Motor neuron (in vitro differentiated cells): ENCODE measurements around the gene MLKL. TPM values are rescaled to one million over a fixed set of nuclear protein-coding genes. Genes with fewer than 3 reads are reported as not detected.
A peak's percentile ranks its signal among the peaks of the same experiment; 100 is the strongest.

ENCODE experiments used
- ATAC-seq, 8 experiments: fragments of 200-7000 bp; cut with Tn5 transposase; replicated peaks in 6 of 8; 2 replicates each; pipeline ENCODE4 v1.8.0; 2021; ENCODE audit warnings: mild to moderate bottlenecking in 8 of 8, moderate library complexity in 8 of 8
- H3K27ac ChIP-seq, 2 donors: fragments of 250-450 bp; sonication (Bioruptor Pico); 2 replicates each; pipeline ENCODE4 v1.9.0; 2021; ENCODE audit warnings: antibody characterized with exemption in 2 of 2, mild to moderate bottlenecking in 2 of 2, moderate library complexity in 1 of 2
- H3K4me1 ChIP-seq, 2 donors: fragments of 250-450 bp; sonication (Bioruptor Pico); replicated peaks in 1 of 2; 2 replicates each; pipeline ENCODE4 v1.6.1; 2021; ENCODE audit warnings: antibody characterized with exemption in 2 of 2, mild to moderate bottlenecking in 2 of 2, moderate library complexity in 1 of 2
- H3K4me3 ChIP-seq, 5 donors: fragments of 250-450 bp; sonication (Bioruptor Pico); 2 replicates each; pipeline ENCODE4 v1.9.0; 2021; ENCODE audit warnings: antibody characterized with exemption in 5 of 5, mild to moderate bottlenecking in 5 of 5, moderate library complexity in 4 of 5
- WGBS, 10 experiments: fragments of 450-650 bp; shearing (Covaris generic); methylation state at CpG; one replicate each; pipeline ENCODE4 v1.0.0; 2022; 5-methylcytosine and 5-hydroxymethylcytosine counted together
- in situ Hi-C, 9 experiments: fragments of 400-800 bp; cut with MboI; loops; one replicate each; pipeline ENCODE4 v1.15.0; 2021; ENCODE audit warnings: low sequenced_read_pairs in 9 of 9, low pct_unique_long_range_greater_than_20kb in 2 of 9; ENCODE audit not compliant: unreplicated experiment in 9 of 9
- total RNA-seq, 8 experiments: library from RNA; unstranded; fragments of 300-600 nt; gene quantifications; 2 replicates each; pipeline versions ENCODE4 v1.2.3 to v1.2.4, GENCODE V29; 2022

Gene MLKL
- total RNA-seq, 8 experiments from 2014 or later: 0.21 to 6.3 (median 1.2) TPM; not detected in 1

- in situ Hi-C loops: no loop called here
- Histone ChIP-seq H3K27ac (no peak overlapping the region), H3K4me3 (no peak overlapping the region), H3K4me1 (no peaks in the 10 kb centered on the region)
- ATAC-seq: no peak
- WGBS, 10 experiments: 57 to 100% (median 64%) methylated on average over 1 of the region's 1 CpG; no CpG with 5 or more reads in 5 of the 10 experiments
Observed at GRCh38 chr16:74652249-74652648, 48.4 kb downstream of the MLKL start.

DNA sequence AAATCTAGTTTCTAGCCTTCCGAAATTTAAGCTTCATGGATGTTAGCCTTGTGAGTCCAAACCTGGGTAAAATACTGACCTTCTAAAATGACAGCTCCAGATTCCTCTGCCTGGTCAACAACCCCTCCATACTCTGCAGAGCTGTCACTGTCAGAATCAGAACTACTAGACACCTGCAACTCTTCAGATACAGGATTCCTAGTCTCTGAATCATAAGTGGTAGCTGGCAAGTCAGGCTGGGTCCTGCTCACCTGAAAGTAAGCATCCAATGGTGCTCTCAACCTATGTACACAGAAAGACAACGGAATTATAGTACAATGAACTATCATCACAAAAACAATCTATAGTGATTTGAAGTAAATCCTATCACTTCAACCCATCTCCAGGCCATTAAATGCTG lies 48.8 kb downstream of the MLKL start:
- H3K4me1 ChIP-seq: no peaks in the 10 kb centered on the region
- ATAC-seq: no peak
- WGBS, 10 experiments: 83 to 100% (median 100%) methylated on average over 1 of the region's 2 CpGs; no CpG with 5 or more reads in 2 of the 10 experiments
- H3K27ac ChIP-seq: no peak overlapping the region
- H3K4me3 ChIP-seq: no peak overlapping the region
- in situ Hi-C loops: no loop called here

DNA sequence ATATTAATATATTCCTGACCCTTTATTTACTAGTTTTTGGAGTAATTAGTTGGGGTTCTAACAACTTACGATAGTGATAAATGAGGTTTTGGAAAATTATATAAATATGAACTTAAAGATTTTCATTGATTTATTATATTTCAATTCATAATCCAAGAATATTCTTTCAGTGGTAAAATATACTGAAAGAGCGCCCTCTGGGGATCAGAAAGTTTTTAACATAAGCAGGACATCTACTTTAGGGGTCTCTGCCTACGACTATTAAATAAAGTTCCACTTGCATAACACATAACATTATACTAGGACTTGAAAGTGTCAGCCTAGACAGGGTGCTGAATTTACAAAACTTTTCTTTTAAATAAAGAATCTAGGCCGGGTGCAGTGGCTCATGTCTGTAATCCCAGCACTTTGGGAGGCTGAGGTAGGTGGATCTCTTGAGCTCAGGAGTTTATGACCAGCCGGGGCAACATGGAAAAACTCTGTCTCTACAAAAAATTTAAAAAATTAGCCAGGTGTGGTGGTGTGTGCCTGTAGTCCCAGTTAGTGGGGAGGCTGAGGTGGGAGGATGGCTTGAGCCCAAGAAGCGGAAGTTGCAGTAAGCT lies 49.6 kb downstream of the MLKL start:
- in situ Hi-C loops: no loop called here
- WGBS, 10 experiments: 67 to 100% (median 81%) methylated on average over 1 to 6 of the region's 6 CpGs
- Histone ChIP-seq H3K4me1 (no peaks in the 10 kb centered on the region), H3K27ac (no peak overlapping the region), H3K4me3 (no peak overlapping the region)
- ATAC-seq: no peak

GRCh38 chr16:74649839-74650504 lies 50.7 kb downstream of the MLKL start:
- ATAC-seq: peak in 3 of 8 experiments; percentile 52 to 90 (median 54)
- H3K27ac ChIP-seq: no peak overlapping the region
- H3K4me1 ChIP-seq: no peaks in the 10 kb centered on the region
- in situ Hi-C loops: loop anchor here in 1 of 9 experiments (25.0 kb wide), 1 partner anchor 338 kb away; no protein-coding TSS in a partner anchor
- 20 to 100% (median 80%) methylated on average over 1 of the region's 1 CpG; no CpG with 5 or more reads in 3 of the 10 experiments for WGBS, 10 experiments
- no peak overlapping the region for H3K4me3 ChIP-seq

- Histone ChIP-seq H3K27ac (no peak overlapping the region), H3K4me3 (no peak overlapping the region), H3K4me1 (no peaks in the 10 kb centered on the region)
- ATAC-seq: no peak
- WGBS, 10 experiments: 91 to 100% (median 97%) methylated on average over 3 to 8 of the region's 8 CpGs; no CpG with 5 or more reads in 1 of the 10 experiments
- in situ Hi-C loops: loop anchor here in 1 of 9 experiments (25.0 kb wide), 1 partner anchor 330 kb away; no protein-coding TSS in a partner anchor
Observed at GRCh38 chr16:74641969-74642368, 58.7 kb downstream of the MLKL start.

- Histone ChIP-seq H3K4me3 (no peak overlapping the region), H3K27ac (no peak overlapping the region), H3K4me1 (no peaks in the 10 kb centered on the region)
- in situ Hi-C loops: loop anchor here in 1 of 9 experiments (25.0 kb wide), 1 partner anchor 326 kb away; no protein-coding TSS in a partner anchor
- no peak for ATAC-seq
- WGBS, 10 experiments: 73 to 96% (median 86%) methylated on average over 1 to 7 of the region's 7 CpGs
Observed at GRCh38 chr16:74637742-74638453, 62.8 kb downstream of the MLKL start.

- ATAC-seq: no peak
- 71 to 100% (median 90%) methylated on average over 2 to 5 of the region's 5 CpGs for WGBS, 10 experiments
- Histone ChIP-seq H3K27ac (no peak overlapping the region), H3K4me3 (no peak overlapping the region), H3K4me1 (no peaks in the 10 kb centered on the region)
- in situ Hi-C loops: loop anchor here in 1 of 9 experiments (25.0 kb wide), 1 partner anchor 323 kb away; no protein-coding TSS in a partner anchor
Observed at GRCh38 chr16:74635303-74635702, 65.4 kb downstream of the MLKL start.

GRCh38 chr16:74633686-74634085 lies 67.0 kb downstream of the MLKL start:
- in situ Hi-C loops: loop anchor here in 1 of 9 experiments (25.0 kb wide), 1 partner anchor 321 kb away; no protein-coding TSS in a partner anchor
- 78 to 100% (median 91%) methylated on average over 1 to 5 of the region's 7 CpGs; no CpG with 5 or more reads in 3 of the 10 experiments for WGBS, 10 experiments
- Histone ChIP-seq H3K4me3 (no peak overlapping the region), H3K4me1 (no peaks in the 10 kb centered on the region), H3K27ac (no peak overlapping the region)
- ATAC-seq: peak in 2 of 8 experiments; percentile 92 to 100

GRCh38 chr16:74627506-74628220 lies 73.0 kb downstream of the MLKL start:
- in situ Hi-C loops: loop anchor here in 1 of 9 experiments (25.0 kb wide), 1 partner anchor 315 kb away; no protein-coding TSS in a partner anchor
- 47 to 100% (median 94%) methylated on average over 1 to 4 of the region's 6 CpGs; no CpG with 5 or more reads in 5 of the 10 experiments for WGBS, 10 experiments
- peak in 1 of 8 experiments; percentile 72 for ATAC-seq
- Histone ChIP-seq H3K27ac (no peak overlapping the region), H3K4me3 (no peak overlapping the region), H3K4me1 (no peaks in the 10 kb centered on the region)

- no CpG with 5 or more reads among the region's 1 CpG for WGBS, 10 experiments
- H3K4me3 ChIP-seq: no peak overlapping the region
- peak in 1 of 8 experiments; percentile 62 for ATAC-seq
- H3K4me1 ChIP-seq: no peaks in the 10 kb centered on the region
- H3K27ac ChIP-seq: no peak overlapping the region
- in situ Hi-C loops: loop anchor here in 1 of 9 experiments (25.0 kb wide), 1 partner anchor 315 kb away; no protein-coding TSS in a partner anchor
Observed at GRCh38 chr16:74626741-74627416, 73.8 kb downstream of the MLKL start.

DNA sequence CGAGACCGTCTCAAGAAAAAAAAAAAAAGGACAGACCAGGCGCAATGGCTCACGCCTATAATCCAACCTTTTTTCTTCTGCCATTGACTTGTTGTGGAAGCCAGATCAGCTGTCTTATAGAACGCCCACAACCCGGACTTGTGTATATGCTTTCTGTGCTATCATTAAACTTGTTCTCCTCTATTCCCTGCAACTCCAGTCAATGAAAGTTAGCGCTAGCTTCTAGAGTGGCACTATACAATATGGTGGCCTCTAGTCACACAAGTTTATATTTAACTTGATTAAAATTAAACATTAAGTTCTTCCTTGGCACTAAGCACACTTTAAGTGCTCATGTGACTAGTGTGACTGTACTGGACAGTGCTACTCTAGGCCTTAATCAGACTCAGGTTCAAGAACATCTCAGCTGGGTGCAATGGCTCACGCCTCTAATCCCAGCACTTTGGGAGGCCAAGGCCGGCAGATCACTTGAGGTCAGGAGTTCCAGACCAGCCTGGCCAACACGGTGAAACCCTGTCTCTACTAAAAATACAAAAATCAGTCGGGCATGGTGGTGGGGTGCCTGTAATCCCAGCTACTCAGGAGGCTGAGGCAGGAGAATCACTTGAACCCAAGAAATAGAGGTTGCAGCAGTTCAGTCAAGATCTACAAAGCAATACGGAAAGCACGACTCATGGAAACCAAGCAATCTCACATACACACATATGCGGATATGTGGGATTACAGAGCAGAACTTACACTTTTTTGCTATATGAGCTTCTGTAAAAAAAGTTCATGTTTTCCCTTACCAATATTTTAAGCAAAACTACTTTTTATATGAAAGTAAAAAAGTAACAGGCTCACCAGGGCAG lies 74.9 kb downstream of the MLKL start:
- WGBS, 10 experiments: 79 to 100% (median 93%) methylated on average over 2 to 9 of the region's 14 CpGs; no CpG with 5 or more reads in 2 of the 10 experiments
- no peak for ATAC-seq
- no peak overlapping the region for H3K27ac ChIP-seq
- no peak overlapping the region for H3K4me3 ChIP-seq
- in situ Hi-C loops: loop anchor here in 1 of 9 experiments (25.0 kb wide), 1 partner anchor 313 kb away; no protein-coding TSS in a partner anchor
- H3K4me1 ChIP-seq: no peaks in the 10 kb centered on the region
